Measurements from ENCODE around the gene CD300LB. TPM values are rescaled to one million over a fixed set of nuclear protein-coding genes. Genes with fewer than 3 reads are reported as not detected.

CD300LB gene
- total and polyA plus RNA-seq, 10 of the 15 experiments (the other 5 are each of a cell fraction or from before 2014, with no cell fraction given), result 0.08 to 0.57 (median 0.25) TPM; not detected in 4

DNA sequence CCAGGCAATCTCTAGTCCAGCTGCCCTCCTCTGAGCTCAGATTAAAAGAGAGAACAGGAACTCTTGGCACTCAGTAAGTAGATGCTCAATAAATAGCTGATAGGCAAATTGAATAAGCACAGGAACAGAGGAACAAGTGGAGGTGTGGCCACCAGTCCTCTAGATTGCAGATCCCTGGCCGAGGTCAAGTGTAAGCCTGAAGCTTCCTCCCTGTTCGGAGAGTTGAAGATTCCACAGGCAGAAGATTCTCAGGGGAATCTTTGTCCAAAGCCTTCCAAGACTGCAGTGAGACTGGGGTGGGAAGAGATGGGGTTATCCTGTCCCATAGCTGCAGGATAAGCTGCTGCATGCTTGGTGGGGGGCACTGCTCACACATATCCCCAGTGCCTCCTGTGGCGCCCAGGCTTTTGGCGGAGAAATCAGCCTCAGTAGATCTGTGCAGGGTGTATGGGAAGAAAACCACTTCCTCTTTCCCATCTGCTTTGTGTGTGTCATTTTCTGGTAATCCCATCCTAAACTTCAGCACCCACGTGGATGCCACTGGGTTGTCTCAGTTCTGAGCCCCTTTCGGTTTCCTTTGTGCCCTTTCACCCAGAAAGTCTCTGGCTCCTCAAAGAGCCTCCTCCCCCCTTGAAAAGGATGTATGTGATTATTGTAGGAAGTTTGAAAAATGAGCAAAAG, 52.7 kb downstream of the CD300LB start:
- in situ Hi-C loops (cut with MboI) (no loop called here), intact Hi-C loops (cut with micrococcal nuclease; ENCODE audit: unreplicated experiment) (no loop called here)
- peak; percentile 89 for FAIRE-seq
- Histone ChIP-seq H2AFZ (ENCODE audit: control insufficient read depth, low read depth, low read length) (no peak overlapping the region), H3K79me2 (ENCODE audit: control insufficient read depth, insufficient read depth, low read length) (peaks cover 20% of the 10 kb centered on the region), H3K9ac (ENCODE audit: control insufficient read depth, insufficient read depth, low read length) (no peak overlapping the region), H3K9me3 (replicated peaks; ENCODE audit: control insufficient read depth, insufficient read depth, low read length) (peaks cover 6% of the 10 kb centered on the region; the same call in 2 of the 3 replicates), H3K4me3 (no peak overlapping the region), H3K27ac (ENCODE audit: control insufficient read depth, insufficient read depth) (peak overlapping the region; percentile 6; the same call in 1 of the 2 replicates), H3K4me2 (ENCODE audit: control insufficient read depth, insufficient read depth) (peak overlapping the region; percentile 69), H3K4me1 (ENCODE audit: control insufficient read depth, insufficient read depth, low read length) (peaks cover 20% of the 10 kb centered on the region), H3K36me3 (ENCODE audit: control insufficient read depth in 2 of 2, insufficient read depth in 2 of 2, low read length in 1 of 2) (peaks cover 35 to 37% of the 10 kb centered on the region in 2 experiments), H3K27me3 (replicated peaks in 1 of 2; ENCODE audit: control insufficient read depth in 2 of 2, insufficient read depth in 2 of 2, low read length in 1 of 2) (no peaks in the 10 kb centered on the region), H4K20me1 (ENCODE audit: control insufficient read depth, insufficient read depth) (0 out of 2 replicates have a peak, but pooled peaks cover 3% of the 10 kb centered on the region)
- peak; percentile 81 for ATAC-seq
- CTCF ChIA-PET, result interaction anchor here (0.6 to 2.1 kb wide), 12 partner anchors 9 to 183 kb away, joined by 3 to 8 read pairs (median 4); no protein-coding TSS in a partner anchor
- SMC1A ChIA-PET (ENCODE audit: uncharacterized antibody, unreplicated experiment), result interaction anchor here (0.9 to 1.5 kb wide), 4 partner anchors 10 to 30 kb away, joined by 3 read pairs; no protein-coding TSS in a partner anchor
- DNase-seq (ENCODE audit: low read depth, low spot score), result peak; percentile 69
- BruUV-seq (replicated peaks), result no TSS peak
- POLR2A ChIA-PET, result interaction anchor here (0.6 to 2.8 kb wide), 3 partner anchors 10 to 97 kb away, joined by 4 to 13 read pairs (median 6); no protein-coding TSS in a partner anchor
- 23% methylated on average over 6 of the region's 6 CpGs for WGBS (ENCODE audit: insufficient coverage, insufficient replicate concordance, low lambda C conversion rate, missing lambda C conversion rate)
- RAD21 ChIA-PET (ENCODE audit: unreplicated experiment), result interaction anchor here (0.7 to 2.1 kb wide), 3 partner anchors 10 to 99 kb away, joined by 3 to 11 read pairs (median 3); no protein-coding TSS in a partner anchor
- TF ChIP-seq ESRRA (IDR thresholded peaks at IDR 0.05; ENCODE audit: low read length), result no peak
- no peak for TF ChIP-seq DPF2 (IDR thresholded peaks at IDR 0.05)
- TF ChIP-seq, protein P1, sequence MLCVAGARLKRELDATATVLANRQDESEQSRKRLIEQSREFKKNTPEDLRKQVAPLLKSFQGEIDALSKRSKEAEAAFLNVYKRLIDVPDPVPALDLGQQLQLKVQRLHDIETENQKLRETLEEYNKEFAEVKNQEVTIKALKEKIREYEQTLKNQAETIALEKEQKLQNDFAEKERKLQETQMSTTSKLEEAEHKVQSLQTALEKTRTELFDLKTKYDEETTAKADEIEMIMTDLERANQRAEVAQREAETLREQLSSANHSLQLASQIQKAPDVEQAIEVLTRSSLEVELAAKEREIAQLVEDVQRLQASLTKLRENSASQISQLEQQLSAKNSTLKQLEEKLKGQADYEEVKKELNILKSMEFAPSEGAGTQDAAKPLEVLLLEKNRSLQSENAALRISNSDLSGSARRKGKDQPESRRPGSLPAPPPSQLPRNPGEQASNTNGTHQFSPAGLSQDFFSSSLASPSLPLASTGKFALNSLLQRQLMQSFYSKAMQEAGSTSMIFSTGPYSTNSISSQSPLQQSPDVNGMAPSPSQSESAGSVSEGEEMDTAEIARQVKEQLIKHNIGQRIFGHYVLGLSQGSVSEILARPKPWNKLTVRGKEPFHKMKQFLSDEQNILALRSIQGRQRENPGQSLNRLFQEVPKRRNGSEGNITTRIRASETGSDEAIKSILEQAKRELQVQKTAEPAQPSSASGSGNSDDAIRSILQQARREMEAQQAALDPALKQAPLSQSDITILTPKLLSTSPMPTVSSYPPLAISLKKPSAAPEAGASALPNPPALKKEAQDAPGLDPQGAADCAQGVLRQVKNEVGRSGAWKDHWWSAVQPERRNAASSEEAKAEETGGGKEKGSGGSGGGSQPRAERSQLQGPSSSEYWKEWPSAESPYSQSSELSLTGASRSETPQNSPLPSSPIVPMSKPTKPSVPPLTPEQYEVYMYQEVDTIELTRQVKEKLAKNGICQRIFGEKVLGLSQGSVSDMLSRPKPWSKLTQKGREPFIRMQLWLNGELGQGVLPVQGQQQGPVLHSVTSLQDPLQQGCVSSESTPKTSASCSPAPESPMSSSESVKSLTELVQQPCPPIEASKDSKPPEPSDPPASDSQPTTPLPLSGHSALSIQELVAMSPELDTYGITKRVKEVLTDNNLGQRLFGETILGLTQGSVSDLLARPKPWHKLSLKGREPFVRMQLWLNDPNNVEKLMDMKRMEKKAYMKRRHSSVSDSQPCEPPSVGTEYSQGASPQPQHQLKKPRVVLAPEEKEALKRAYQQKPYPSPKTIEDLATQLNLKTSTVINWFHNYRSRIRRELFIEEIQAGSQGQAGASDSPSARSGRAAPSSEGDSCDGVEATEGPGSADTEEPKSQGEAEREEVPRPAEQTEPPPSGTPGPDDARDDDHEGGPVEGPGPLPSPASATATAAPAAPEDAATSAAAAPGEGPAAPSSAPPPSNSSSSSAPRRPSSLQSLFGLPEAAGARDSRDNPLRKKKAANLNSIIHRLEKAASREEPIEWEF (IDR thresholded peaks at IDR 0.05; ENCODE audit: insufficient replicate concordance, low read depth, low read length), result no peak
- no peak for TF ChIP-seq SREBF2 (IDR thresholded peaks at IDR 0.05; ENCODE audit: low read length)
- TF ChIP-seq, protein P2, sequence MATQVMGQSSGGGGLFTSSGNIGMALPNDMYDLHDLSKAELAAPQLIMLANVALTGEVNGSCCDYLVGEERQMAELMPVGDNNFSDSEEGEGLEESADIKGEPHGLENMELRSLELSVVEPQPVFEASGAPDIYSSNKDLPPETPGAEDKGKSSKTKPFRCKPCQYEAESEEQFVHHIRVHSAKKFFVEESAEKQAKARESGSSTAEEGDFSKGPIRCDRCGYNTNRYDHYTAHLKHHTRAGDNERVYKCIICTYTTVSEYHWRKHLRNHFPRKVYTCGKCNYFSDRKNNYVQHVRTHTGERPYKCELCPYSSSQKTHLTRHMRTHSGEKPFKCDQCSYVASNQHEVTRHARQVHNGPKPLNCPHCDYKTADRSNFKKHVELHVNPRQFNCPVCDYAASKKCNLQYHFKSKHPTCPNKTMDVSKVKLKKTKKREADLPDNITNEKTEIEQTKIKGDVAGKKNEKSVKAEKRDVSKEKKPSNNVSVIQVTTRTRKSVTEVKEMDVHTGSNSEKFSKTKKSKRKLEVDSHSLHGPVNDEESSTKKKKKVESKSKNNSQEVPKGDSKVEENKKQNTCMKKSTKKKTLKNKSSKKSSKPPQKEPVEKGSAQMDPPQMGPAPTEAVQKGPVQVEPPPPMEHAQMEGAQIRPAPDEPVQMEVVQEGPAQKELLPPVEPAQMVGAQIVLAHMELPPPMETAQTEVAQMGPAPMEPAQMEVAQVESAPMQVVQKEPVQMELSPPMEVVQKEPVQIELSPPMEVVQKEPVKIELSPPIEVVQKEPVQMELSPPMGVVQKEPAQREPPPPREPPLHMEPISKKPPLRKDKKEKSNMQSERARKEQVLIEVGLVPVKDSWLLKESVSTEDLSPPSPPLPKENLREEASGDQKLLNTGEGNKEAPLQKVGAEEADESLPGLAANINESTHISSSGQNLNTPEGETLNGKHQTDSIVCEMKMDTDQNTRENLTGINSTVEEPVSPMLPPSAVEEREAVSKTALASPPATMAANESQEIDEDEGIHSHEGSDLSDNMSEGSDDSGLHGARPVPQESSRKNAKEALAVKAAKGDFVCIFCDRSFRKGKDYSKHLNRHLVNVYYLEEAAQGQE (IDR thresholded peaks at IDR 0.05; ENCODE audit: low read depth, low read length), result no peak
- TF ChIP-seq MEF2B (IDR thresholded peaks at IDR 0.05; ENCODE audit: partially characterized antibody, poor library complexity, severe bottlenecking), result peak; percentile 11
- peak; percentile 80 for TF ChIP-seq MXI1 (IDR thresholded peaks at IDR 0.05; ENCODE audit: low read depth, low read length)
- TF ChIP-seq SP1 (IDR thresholded peaks at IDR 0.05; ENCODE audit: low read depth, low read length), result no peak
- TF ChIP-seq, protein P3, sequence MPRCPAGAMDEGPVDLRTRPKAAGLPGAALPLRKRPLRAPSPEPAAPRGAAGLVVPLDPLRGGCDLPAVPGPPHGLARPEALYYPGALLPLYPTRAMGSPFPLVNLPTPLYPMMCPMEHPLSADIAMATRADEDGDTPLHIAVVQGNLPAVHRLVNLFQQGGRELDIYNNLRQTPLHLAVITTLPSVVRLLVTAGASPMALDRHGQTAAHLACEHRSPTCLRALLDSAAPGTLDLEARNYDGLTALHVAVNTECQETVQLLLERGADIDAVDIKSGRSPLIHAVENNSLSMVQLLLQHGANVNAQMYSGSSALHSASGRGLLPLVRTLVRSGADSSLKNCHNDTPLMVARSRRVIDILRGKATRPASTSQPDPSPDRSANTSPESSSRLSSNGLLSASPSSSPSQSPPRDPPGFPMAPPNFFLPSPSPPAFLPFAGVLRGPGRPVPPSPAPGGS (IDR thresholded peaks at IDR 0.05; ENCODE audit: borderline replicate concordance, insufficient read depth, low read depth, low read length, poor library complexity, severe bottlenecking), result no peak
- no peak for TF ChIP-seq LARP7 (IDR thresholded peaks at IDR 0.05)
- peak; percentile 17; the same call in 1 of the 2 replicates for TF ChIP-seq MTA2 (IDR thresholded peaks at IDR 0.05; ENCODE audit: low read depth)
- TF ChIP-seq ATF7 (IDR thresholded peaks at IDR 0.05; ENCODE audit: low read depth), result peak; percentile 37; the same call in 1 of the 2 replicates
- peak; percentile 33; the same call in 1 of the 2 replicates for TF ChIP-seq SMARCA5 (IDR thresholded peaks at IDR 0.05)

Measured in GM12878 (cell line).